H1 (cell line): ENCODE measurements around the gene PCGF3. TPM values are rescaled to one million over a fixed set of nuclear protein-coding genes. Genes with fewer than 3 reads are reported as not detected.

Source experiments
- CTCF ChIA-PET: fragments of 300-600 bp; sonication (Branson Sonifier 250); formaldehyde crosslinking; loops from one replicate; lab custom pipeline; 2021; ENCODE audit not compliant: partially characterized antibody; lab: Charles Lee
- POLR2A ChIA-PET: fragments of 300-600 bp; sonication (Branson Sonifier 250); formaldehyde crosslinking; loops from one replicate; lab custom pipeline; 2021; ENCODE audit warnings: inconsistent platforms; ENCODE audit not compliant: partially characterized antibody; lab: Charles Lee
- DNase-seq, 2 experiments: peaks; one replicate each; pipeline versions ENCODE4 v3.0.0 to v3.0.0-alpha.2; 2010 to 2022; ENCODE audit warnings: low spot score in 2 of 2, low read depth in 1 of 2, mixed read lengths in 1 of 2
- FAIRE-seq: peaks from 2 replicates; lab custom pipeline; 2011; peaks lifted over from hg19 to GRCh38; lab: Jason Lieb, UNC
- H2AFZ ChIP-seq: 2 replicates; pipeline ENCODE4 v1.8.1; 2012; ENCODE audit warnings: low read length, inconsistent platforms
- H2AK5ac ChIP-seq: 2 replicates; pipeline ENCODE4 v1.6.1; 2013; ENCODE audit warnings: low read depth, low read length
- H2BK120ac ChIP-seq: replicated peaks from 2 replicates; pipeline ENCODE3; 2013; ENCODE audit warnings: low read depth, low read length, inconsistent platforms
- H2BK12ac ChIP-seq: 2 replicates; pipeline ENCODE4 v1.6.1; 2013; ENCODE audit warnings: low read depth, low read length
- H2BK15ac ChIP-seq: 2 replicates; pipeline ENCODE4 v1.6.1; 2013; ENCODE audit warnings: low read length
- H2BK20ac ChIP-seq: 2 replicates; pipeline ENCODE4 v1.6.1; 2013; ENCODE audit warnings: low read length
- H2BK5ac ChIP-seq: 2 replicates; pipeline ENCODE4 v1.6.1; 2013; ENCODE audit warnings: low read depth, low read length
- H3K14ac ChIP-seq: 2 replicates; pipeline ENCODE4 v1.6.1; 2013; ENCODE audit warnings: inconsistent platforms; ENCODE audit not compliant: insufficient read length
- H3K18ac ChIP-seq: 2 replicates; pipeline ENCODE4 v1.6.1; 2013; ENCODE audit warnings: low read length; ENCODE audit errors: extremely low read depth
- H3K23ac ChIP-seq: 2 replicates; pipeline ENCODE4 v1.6.1; 2013; ENCODE audit warnings: inconsistent platforms; ENCODE audit not compliant: insufficient read length
- H3K23me2 ChIP-seq: 2 replicates; pipeline ENCODE4 v1.6.1; 2013; ENCODE audit warnings: low read depth, low read length
- H3K27ac ChIP-seq: 2 replicates; pipeline ENCODE4 v1.6.1; 2011; ENCODE audit warnings: low read depth, low read length, inconsistent platforms
- H3K27me3 ChIP-seq, 4 experiments: replicated peaks in 1 of 4; 1 replicate in 1 of 4; 2 replicates in 3 of 4; pipeline versions ENCODE4 v1.6.1 to v1.8.1; 2011 to 2013; ENCODE audit warnings: low read length in 3 of 4, mild to moderate bottlenecking in 3 of 4, inconsistent platforms in 2 of 4, mixed read lengths in 2 of 4, moderate library complexity in 1 of 4; ENCODE audit not compliant: control insufficient read depth in 3 of 4, insufficient read depth in 3 of 4; ENCODE audit errors: extremely low read depth in 1 of 4
- H3K36me3 ChIP-seq, 4 experiments: 2 replicates each; pipeline versions ENCODE4 v1.6.1 to v1.8.1; 2011 to 2013; ENCODE audit warnings: mild to moderate bottlenecking in 4 of 4, low read length in 3 of 4, moderate library complexity in 2 of 4, control low read depth in 1 of 4, inconsistent platforms in 1 of 4; ENCODE audit not compliant: insufficient read depth in 4 of 4, control insufficient read depth in 2 of 4
- H3K4ac ChIP-seq: replicated peaks from 2 replicates; pipeline ENCODE3; 2013; ENCODE audit warnings: low read length, low read depth, mixed read lengths, inconsistent platforms; ENCODE audit not compliant: insufficient read length
- H3K4me1 ChIP-seq, 4 experiments: replicated peaks in 1 of 4; 1 replicate in 1 of 4; 2 replicates in 3 of 4; pipeline versions ENCODE4 v1.6.1 to v1.8.1; 2011 to 2013; ENCODE audit warnings: low read length in 3 of 4, inconsistent platforms in 2 of 4, mixed read lengths in 1 of 4; ENCODE audit not compliant: insufficient read depth in 4 of 4, control insufficient read depth in 3 of 4
- H3K4me2 ChIP-seq, 2 experiments: 2 replicates each; pipeline versions ENCODE4 v1.6.1 to v1.8.1; 2011 to 2013; ENCODE audit warnings: low read depth in 2 of 2, low read length in 2 of 2, control low read depth in 1 of 2, inconsistent platforms in 1 of 2, mild to moderate bottlenecking in 1 of 2; ENCODE audit not compliant: insufficient read depth in 1 of 2
- H3K4me3 ChIP-seq, 4 experiments: fragments of 200-600, 300-600 bp in 1 of 4; sonication (generic), shearing (Covaris generic), sonication (Bioruptor Twin) in 1 of 4; 2 replicates each; pipeline versions ENCODE4 v1.5.1 to v1.8.1; 2011 to 2016; ENCODE audit warnings: low read length in 4 of 4, low read depth in 3 of 4, control low read depth in 2 of 4, inconsistent platforms in 2 of 4, mild to moderate bottlenecking in 2 of 4, mixed read lengths in 1 of 4, moderate library complexity in 1 of 4; ENCODE audit not compliant: insufficient read depth in 2 of 4; ENCODE audit errors: extremely low read depth in 1 of 4
- H3K56ac ChIP-seq: replicated peaks from 2 replicates; pipeline ENCODE3; 2013; ENCODE audit warnings: low read depth, mild to moderate bottlenecking, mixed read lengths, low read length, inconsistent platforms; ENCODE audit not compliant: insufficient read length
- H3K79me1 ChIP-seq: 2 replicates; pipeline ENCODE4 v1.6.1; 2013; ENCODE audit warnings: low read depth, low read length, control low read depth
- H3K79me2 ChIP-seq, 2 experiments: 2 replicates each; pipeline versions ENCODE4 v1.6.1 to v1.8.1; 2012 to 2013; ENCODE audit warnings: low read length in 2 of 2, mild to moderate bottlenecking in 2 of 2, inconsistent platforms in 1 of 2; ENCODE audit not compliant: insufficient read depth in 2 of 2, control insufficient read depth in 1 of 2
- H3K9ac ChIP-seq, 4 experiments: replicated peaks in 1 of 4; 1 replicate in 1 of 4; 2 replicates in 3 of 4; pipeline versions ENCODE4 v1.6.1 to v1.8.1; 2011 to 2013; ENCODE audit warnings: low read depth in 3 of 4, low read length in 3 of 4, control low read depth in 2 of 4, mild to moderate bottlenecking in 2 of 4, moderate library complexity in 2 of 4, inconsistent platforms in 1 of 4; ENCODE audit errors: extremely low read depth in 1 of 4
- H3K9me3 ChIP-seq, 2 experiments: 2 replicates each; pipeline versions ENCODE4 v1.6.1 to v1.8.1; 2012 to 2013; ENCODE audit warnings: mild to moderate bottlenecking in 2 of 2, moderate library complexity in 2 of 2, control low read depth in 1 of 2, inconsistent platforms in 1 of 2, low read depth in 1 of 2, low read length in 1 of 2, mixed read lengths in 1 of 2; ENCODE audit not compliant: insufficient read depth in 2 of 2
- H4K20me1 ChIP-seq, 2 experiments: replicated peaks in 1 of 2; 2 replicates each; pipeline versions ENCODE3 to v1.8.1; 2011 to 2013; ENCODE audit warnings: inconsistent platforms in 2 of 2, low read length in 2 of 2, mild to moderate bottlenecking in 1 of 2; ENCODE audit not compliant: insufficient read depth in 2 of 2, control insufficient read depth in 1 of 2
- H4K5ac ChIP-seq: 2 replicates; pipeline ENCODE4 v1.6.1; 2013; ENCODE audit warnings: low read length, low read depth, mixed read lengths, inconsistent platforms; ENCODE audit not compliant: insufficient read length
- H4K8ac ChIP-seq: 2 replicates; pipeline ENCODE4 v1.8.0; 2013; ENCODE audit warnings: mild to moderate bottlenecking, moderate library complexity, low read length, inconsistent platforms; ENCODE audit not compliant: insufficient read depth; ENCODE audit errors: extremely low read depth
- H4K91ac ChIP-seq: replicated peaks from 2 replicates; pipeline ENCODE3; 2013; ENCODE audit warnings: low read length, mixed read lengths, inconsistent platforms; ENCODE audit not compliant: insufficient read length
- EZH2 ChIP-seq: fragments of 200-600 bp; sonication (generic); IDR thresholded peaks from 2 replicates; pipeline ENCODE4 v1.7.1; 2012; ENCODE audit warnings: low read depth, mild to moderate bottlenecking, moderate library complexity, low read length, inconsistent platforms; ENCODE audit not compliant: severe bottlenecking
- USF2 ChIP-seq: IDR thresholded peaks from 2 replicates; pipeline ENCODE4 v1.6.1; 2011; ENCODE audit warnings: low read length, improper control_type of control experiment
- WGBS, 2 experiments: shearing (Covaris generic) in 1 of 2; methylation state at CpG; one replicate each; pipeline versions ENCODE4 v1.1.6 to v1.1.7; 2013 to 2015; ENCODE audit warnings: low lambda C conversion rate in 2 of 2, mixed read lengths in 2 of 2, inconsistent platforms in 1 of 2, low coverage in 1 of 2, missing lambda C conversion rate in 1 of 2; ENCODE audit not compliant: insufficient replicate concordance in 2 of 2, insufficient coverage in 1 of 2, insufficient read length in 1 of 2; ENCODE audit errors: extremely low coverage in 1 of 2, missing lambda C conversion rate in 1 of 2; 5-methylcytosine and 5-hydroxymethylcytosine counted together
- polyA plus RNA-seq, 7 experiments: library from polyadenylated mRNA; depleted of rRNA in 3 of 7; stranded (reverse) in 5 of 7; unstranded in 2 of 7; fragments of >200 nt in 5 of 7; fragments of 200-250 nt in 2 of 7; gene quantifications; 1 replicate in 5 of 7; 2 replicates in 1 of 7; 4 replicates in 1 of 7; pipeline versions ENCODE4 v1.2.1 to v1.2.3, GENCODE V29; 2011 to 2013; ENCODE audit warnings: missing spikeins in 2 of 7, mixed read lengths in 2 of 7
- total RNA-seq: library from RNA; stranded (reverse); fragmentation: NEBNext Ultra II Directional; extraction: Animal tissue kit (Norgen Biotek cat#: 25700); gene quantifications from 2 replicates; pipeline ENCODE4 v1.2.1, GENCODE V29; 2021

PCGF3 gene
- total and polyA plus RNA-seq, 2 of the 8 experiments (the other 6 are each of a cell fraction or from before 2014, with no cell fraction given), result 52.7 to 52.9 TPM

- ChIA-PET POLR2A (no interaction called here), CTCF (interaction anchor here (0.9 to 2.0 kb wide), 5 partner anchors 9 to 219 kb away, joined by 3 to 6 read pairs (median 4); no protein-coding TSS in a partner anchor)
- TF ChIP-seq EZH2, result peak; percentile 74
- no peak for TF ChIP-seq USF2
- Histone ChIP-seq H3K4me1 (peaks cover 0 to 16% (median 14%) of the 10 kb centered on the region in 4 experiments; a peak in 6 of 7 replicates), H3K18ac (no peak overlapping the region), H2BK12ac (peak overlapping the region; percentile 60; the same call in 1 of the 2 replicates), H2BK120ac (no peak overlapping the region), H3K79me1 (no peaks in the 10 kb centered on the region), H2AFZ (no peak overlapping the region), H3K79me2 (peaks cover under 1 to 2% of the 10 kb centered on the region in 2 experiments; a peak in 2 of 4 replicates), H3K23ac (no peak overlapping the region), H4K5ac (no peak overlapping the region), H3K4me3 (peak overlapping the region in 1 of 4 experiments; percentile 55; a peak in 4 of 8 replicates), H3K4ac (no peak overlapping the region), H4K20me1 (peaks cover 0 to 3% of the 10 kb centered on the region in 2 experiments), H3K4me2 (peak overlapping the region; percentile 58 to 65), H3K27me3 (peaks cover 31 to 65% (median 54%) of the 10 kb centered on the region in 4 experiments), H3K9ac (no peak overlapping the region), H3K14ac (no peak overlapping the region), H3K56ac (no peak overlapping the region), H3K9me3 (no peaks in the 10 kb centered on the region), H2BK15ac (no peak overlapping the region), H4K8ac (peak overlapping the region; percentile 80), H3K27ac (no peak overlapping the region), H4K91ac (no peak overlapping the region), H2BK20ac (no peak overlapping the region), H3K23me2 (peaks cover 5% of the 10 kb centered on the region), H2AK5ac (no peak overlapping the region), H2BK5ac (peak overlapping the region; percentile 35; the same call in 1 of the 2 replicates), H3K36me3 (no peaks in the 10 kb centered on the region)
- 7% methylated on average over 24 of the region's 72 CpGs; no CpG with 5 or more reads in 1 of the 2 experiments for WGBS, 2 experiments
- FAIRE-seq (no peak), DNase-seq (no peak)
Measured at GRCh38 chr4:786074-786741, 80.6 kb downstream of the PCGF3 start.
